HCT116 (cell line): ENCODE data around the gene EP300. TPM values are rescaled to one million over a fixed set of nuclear protein-coding genes. Genes with fewer than 3 reads are reported as not detected.

Experiments
- ATAC-seq: fragments of 200-7000 bp; cut with Tn5 transposase; 2 replicates; pipeline ENCODE4 v1.9.1; 2020; ENCODE audit warnings: mild to moderate bottlenecking, moderate library complexity
- BruUV-seq: library from RNA; stranded (reverse); fragments of 400-500 nt; replicated peaks from 2 replicates; lab custom pipeline; 2021; lab: Mats Ljungman, UMichigan
- CTCF ChIA-PET: fragments of 300-600 bp; sonication (Branson Sonifier 250); formaldehyde crosslinking; loops from one replicate; lab custom pipeline; 2021; ENCODE audit warnings: antibody characterized with exemption; lab: Charles Lee
- POLR2A ChIA-PET: fragments of 300-600, 350-600 bp; sonication (Branson Sonifier 250); formaldehyde crosslinking; loops from one replicate; lab custom pipeline; 2021; ENCODE audit warnings: antibody characterized with exemption; lab: Charles Lee
- RAD21 ChIA-PET, 2 experiments: fragments of 300-600 bp; sonication (Branson Sonifier 250); formaldehyde crosslinking; loops; one replicate each; lab custom pipeline; 2023; ENCODE audit warnings: low total read pairs in 2 of 2; ENCODE audit not compliant: uncharacterized antibody in 2 of 2, unreplicated experiment in 2 of 2, low non-redundant PET in 1 of 2; lab: Charles Lee
- DNase-seq: peaks from one replicate; pipeline ENCODE4 v3.0.0-alpha.2; 2010; ENCODE audit warnings: low read depth, low spot score
- H2AFZ ChIP-seq: fragments of 200-600 bp; shearing (Covaris generic), sonication (generic); 2 replicates; pipeline ENCODE4 v1.6.1; 2017; ENCODE audit warnings: low read depth, mixed run types, mixed read lengths, antibody characterized with exemption, low read length; ENCODE audit not compliant: poor library complexity, severe bottlenecking
- H3K27ac ChIP-seq: 2 replicates; pipeline ENCODE4 v1.5.1; 2012; ENCODE audit warnings: low read depth, low read length
- H3K27me3 ChIP-seq: fragments of 200-600 bp; sonication (generic); 2 replicates; pipeline ENCODE4 v1.6.1; 2016; ENCODE audit warnings: mixed run types, low read length, mixed read lengths; ENCODE audit not compliant: insufficient read depth
- H3K36me3 ChIP-seq, 2 experiments: fragments of 200-500 bp in 1 of 2; fragments of 200-600 bp in 1 of 2; sonication (Bioruptor generic) in 1 of 2; sonication (generic) in 1 of 2; 2 replicates each; pipeline versions ENCODE4 v1.5.1 to v1.6.1; 2014 to 2016; ENCODE audit warnings: low read length in 2 of 2, inconsistent platforms in 1 of 2, mixed read lengths in 1 of 2, mixed run types in 1 of 2; ENCODE audit not compliant: insufficient read depth in 2 of 2, control insufficient read depth in 1 of 2
- H3K4me1 ChIP-seq, 2 experiments: fragments of 200-600 bp in 1 of 2; sonication (generic) in 1 of 2; 2 replicates each; pipeline versions ENCODE4 v1.5.1 to v1.6.1; 2012 to 2017; ENCODE audit warnings: low read length in 2 of 2, inconsistent platforms in 1 of 2, mild to moderate bottlenecking in 1 of 2, mixed read lengths in 1 of 2, mixed run types in 1 of 2, moderate library complexity in 1 of 2; ENCODE audit not compliant: insufficient read depth in 2 of 2, control insufficient read depth in 1 of 2
- H3K4me2 ChIP-seq: fragments of 200-600 bp; sonication (generic); 2 replicates; pipeline ENCODE4 v1.6.1; 2017; ENCODE audit warnings: mixed run types, low read length, mixed read lengths
- H3K4me3 ChIP-seq, 2 experiments: fragments of 200-600 bp in 1 of 2; sonication (generic) in 1 of 2; replicated peaks in 1 of 2; 2 replicates each; pipeline ENCODE4 v1.5.1; 2011 to 2016; ENCODE audit warnings: low read length in 2 of 2, control low read depth in 1 of 2, low read depth in 1 of 2, mild to moderate bottlenecking in 1 of 2, mixed read lengths in 1 of 2, mixed run types in 1 of 2
- H3K79me2 ChIP-seq: fragments of 200-600 bp; sonication (generic); 2 replicates; pipeline ENCODE4 v1.6.1; 2017; ENCODE audit warnings: mild to moderate bottlenecking, mixed run types, low read length, moderate library complexity, mixed read lengths; ENCODE audit not compliant: insufficient read depth
- H3K9ac ChIP-seq: fragments of 200-600 bp; sonication (generic); 2 replicates; pipeline ENCODE4 v1.6.1; 2016; ENCODE audit warnings: low read length, mixed read lengths
- H3K9me2 ChIP-seq: fragments of 200-600 bp; sonication (generic), shearing (Covaris generic); 2 replicates; pipeline ENCODE4 v1.6.1; 2017; ENCODE audit warnings: mixed run types, mild to moderate bottlenecking, moderate library complexity; ENCODE audit not compliant: insufficient read depth
- H3K9me3 ChIP-seq, 2 experiments: fragments of 200-500 bp in 1 of 2; fragments of 200-600 bp in 1 of 2; sonication (Bioruptor generic) in 1 of 2; sonication (generic) in 1 of 2; 2 replicates each; pipeline ENCODE4 v1.6.1; 2014 to 2017; ENCODE audit warnings: low read length in 2 of 2, mixed read lengths in 2 of 2, inconsistent platforms in 1 of 2, low read depth in 1 of 2, mild to moderate bottlenecking in 1 of 2, mixed run types in 1 of 2, moderate library complexity in 1 of 2; ENCODE audit not compliant: control insufficient read depth in 1 of 2, insufficient read depth in 1 of 2
- H4K20me1 ChIP-seq: fragments of 200-600 bp; sonication (generic), shearing (Covaris generic); 2 replicates; pipeline ENCODE4 v1.6.1; 2017; ENCODE audit warnings: mixed run types, mild to moderate bottlenecking, moderate library complexity; ENCODE audit not compliant: insufficient read depth
- CBX3 ChIP-seq: IDR thresholded peaks from 2 replicates; pipeline ENCODE4 v1.6.1; 2012; ENCODE audit warnings: low read depth
- FOSL1 ChIP-seq: IDR thresholded peaks from 2 replicates; pipeline ENCODE4 v1.6.1; 2012; ENCODE audit warnings: low read depth
- JUND ChIP-seq: IDR thresholded peaks from 2 replicates; pipeline ENCODE4 v1.6.1; 2012
- POLR2A ChIP-seq: IDR thresholded peaks from 2 replicates; pipeline ENCODE4 v1.7.0; 2011; ENCODE audit warnings: borderline replicate concordance; ENCODE audit not compliant: insufficient read depth, insufficient read length; ENCODE audit errors: extremely low read depth
- REST ChIP-seq: IDR thresholded peaks from 2 replicates; pipeline ENCODE4 v1.6.1; 2012; ENCODE audit warnings: low read depth
- SP1 ChIP-seq: IDR thresholded peaks from 2 replicates; pipeline ENCODE4 v1.6.1; 2012; ENCODE audit warnings: low read depth
- SRF ChIP-seq: IDR thresholded peaks from 2 replicates; pipeline ENCODE4 v1.6.1; 2012; ENCODE audit warnings: low read depth
- TCF7L2 ChIP-seq: IDR thresholded peaks from 2 replicates; pipeline ENCODE4 v1.7.0; 2011; ENCODE audit warnings: borderline replicate concordance, inconsistent platforms; ENCODE audit not compliant: insufficient read depth, insufficient read length; ENCODE audit errors: extremely low read depth
- ZFX ChIP-seq: fragments of 450-650 bp; IDR thresholded peaks from 2 replicates; pipeline ENCODE4 v1.6.1; 2017
- intact Hi-C: fragments of 100-400 bp; cut with micrococcal nuclease; formaldehyde crosslinking; loops from 2 replicates; pipeline ENCODE4 v1.10.0; 2022
- total RNA-seq: library from RNA; stranded (reverse); gene quantifications from one replicate; pipeline ENCODE4 v1.2.1, GENCODE V29; 2021; ENCODE audit not compliant: unreplicated experiment

EP300 gene
- total RNA-seq, 1 experiment from 2014 or later = 38.8 TPM

GRCh38 chr22:41177040-41177621 lies 84.7 kb downstream of the EP300 start:
- TF ChIP-seq FOSL1 (no peak), POLR2A (no peak), ZFX (no peak), REST (no peak), JUND (no peak), SP1 (no peak), TCF7L2 (no peak), CBX3 (no peak), SRF (no peak)
- Histone ChIP-seq H3K27ac (no peak overlapping the region), H2AFZ (no peak overlapping the region), H3K36me3 (peaks cover 42 to 50% of the 10 kb centered on the region in 2 experiments), H3K79me2 (no peaks in the 10 kb centered on the region; the same call in 1 of the 2 replicates), H3K27me3 (no peaks in the 10 kb centered on the region), H3K4me1 (peaks cover 0 to 12% of the 10 kb centered on the region in 2 experiments; a peak in 1 of 4 replicates), H3K9me2 (no peaks in the 10 kb centered on the region), H3K4me3 (no peak overlapping the region), H3K9ac (no peak overlapping the region), H3K9me3 (no peaks in the 10 kb centered on the region), H4K20me1 (no peaks in the 10 kb centered on the region; the same call in 1 of the 2 replicates), H3K4me2 (no peak overlapping the region)
- RAD21 ChIA-PET = no interaction called here
- POLR2A ChIA-PET = no interaction called here
- no peak for DNase-seq
- ATAC-seq = no peak
- BruUV-seq = TSS peak; percentile 21
- CTCF ChIA-PET = no interaction called here
- intact Hi-C loops = no loop called here
